Neutrophil (primary cell): ENCODE results near the gene KPNB1.
A peak's percentile ranks its signal among the peaks of the same experiment; 100 is the strongest.

ENCODE experiments used
- H3K27ac ChIP-seq: fragments of 200-600 bp; sonication (generic); 2 replicates; pipeline ENCODE4 v1.5.1; 2016; ENCODE audit warnings: mild to moderate bottlenecking, moderate library complexity
- H3K27me3 ChIP-seq: fragments of 200-600 bp; sonication (generic); 2 replicates; pipeline ENCODE4 v1.6.0; 2016; ENCODE audit warnings: mild to moderate bottlenecking
- H3K36me3 ChIP-seq: fragments of 200-600 bp; sonication (generic); 2 replicates; pipeline ENCODE4 v1.5.1; 2017
- H3K4me1 ChIP-seq, 2 experiments: fragments of 200-600 bp in 1 of 2; sonication (generic) in 1 of 2; 1 replicate in 1 of 2; 2 replicates in 1 of 2; pipeline versions ENCODE4 v1.5.1 to v1.6.1; 2013 to 2016; ENCODE audit warnings: low read depth in 1 of 2, low read length in 1 of 2, mild to moderate bottlenecking in 1 of 2, moderate library complexity in 1 of 2; ENCODE audit not compliant: control insufficient read depth in 1 of 2, insufficient read depth in 1 of 2
- H3K4me3 ChIP-seq, 2 experiments: fragments of 200-600 bp in 1 of 2; sonication (generic) in 1 of 2; 1 replicate in 1 of 2; 2 replicates in 1 of 2; pipeline ENCODE4 v1.5.1; 2013 to 2016; ENCODE audit warnings: low read depth in 1 of 2, low read length in 1 of 2, mild to moderate bottlenecking in 1 of 2, moderate library complexity in 1 of 2
- H3K9me3 ChIP-seq: fragments of 200-600 bp; sonication (generic); 2 replicates; pipeline ENCODE4 v1.5.1; 2016
- TF ChIP-seq, protein P1 (sequence below): fragments of 200-600 bp; sonication (generic); IDR thresholded peaks from 2 replicates; pipeline ENCODE4 v1.5.1; 2016; ENCODE audit warnings: antibody characterized with exemption

Gene KPNB1

DNA sequence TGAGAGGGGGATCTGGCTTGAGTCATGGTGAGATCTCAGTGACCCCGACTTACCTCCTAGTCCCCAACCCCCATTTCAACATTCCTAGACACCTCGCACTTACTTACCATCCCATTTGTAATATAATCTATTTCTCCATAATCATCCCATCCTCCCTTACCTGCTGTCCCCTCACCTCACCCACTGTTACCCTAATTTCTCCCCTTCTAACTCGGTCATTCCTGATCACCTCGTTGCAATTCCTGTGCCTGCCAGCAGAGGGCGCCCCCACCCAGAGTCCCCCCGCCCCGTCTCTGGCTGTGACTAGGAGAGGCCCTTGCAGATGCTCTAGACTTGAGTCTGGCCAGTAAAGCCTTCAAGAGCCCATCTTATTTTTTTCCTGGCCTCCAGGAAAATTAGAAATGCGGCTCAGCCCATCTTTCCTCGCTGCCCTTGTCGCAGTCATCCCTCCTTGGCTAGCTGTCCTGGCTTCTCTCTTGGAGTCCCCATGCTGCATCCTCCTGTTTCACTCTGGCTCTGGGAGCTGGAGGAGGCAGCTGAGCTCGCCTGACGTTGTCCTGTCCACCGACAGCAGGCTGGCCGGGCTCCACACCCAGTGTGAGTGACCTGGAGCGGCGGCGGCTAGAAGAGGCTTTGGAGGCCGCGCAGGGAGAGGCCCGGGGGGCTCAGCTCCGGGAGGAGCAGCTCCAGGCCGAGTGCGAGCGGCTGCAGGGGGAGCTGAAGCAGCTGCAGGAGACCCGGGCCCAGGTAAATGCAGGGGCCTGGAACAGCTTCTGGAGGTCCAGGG is 49.2 kb downstream of the KPNB1 start:
- Histone ChIP-seq H3K27me3 (no peaks in the 10 kb centered on the region), H3K36me3 (peaks cover 44% of the 10 kb centered on the region), H3K4me3 (no peak overlapping the region), H3K9me3 (no peaks in the 10 kb centered on the region), H3K27ac (no peak overlapping the region), H3K4me1 (peaks cover 33 to 37% of the 10 kb centered on the region in 2 experiments)
- TF ChIP-seq, protein P1, sequence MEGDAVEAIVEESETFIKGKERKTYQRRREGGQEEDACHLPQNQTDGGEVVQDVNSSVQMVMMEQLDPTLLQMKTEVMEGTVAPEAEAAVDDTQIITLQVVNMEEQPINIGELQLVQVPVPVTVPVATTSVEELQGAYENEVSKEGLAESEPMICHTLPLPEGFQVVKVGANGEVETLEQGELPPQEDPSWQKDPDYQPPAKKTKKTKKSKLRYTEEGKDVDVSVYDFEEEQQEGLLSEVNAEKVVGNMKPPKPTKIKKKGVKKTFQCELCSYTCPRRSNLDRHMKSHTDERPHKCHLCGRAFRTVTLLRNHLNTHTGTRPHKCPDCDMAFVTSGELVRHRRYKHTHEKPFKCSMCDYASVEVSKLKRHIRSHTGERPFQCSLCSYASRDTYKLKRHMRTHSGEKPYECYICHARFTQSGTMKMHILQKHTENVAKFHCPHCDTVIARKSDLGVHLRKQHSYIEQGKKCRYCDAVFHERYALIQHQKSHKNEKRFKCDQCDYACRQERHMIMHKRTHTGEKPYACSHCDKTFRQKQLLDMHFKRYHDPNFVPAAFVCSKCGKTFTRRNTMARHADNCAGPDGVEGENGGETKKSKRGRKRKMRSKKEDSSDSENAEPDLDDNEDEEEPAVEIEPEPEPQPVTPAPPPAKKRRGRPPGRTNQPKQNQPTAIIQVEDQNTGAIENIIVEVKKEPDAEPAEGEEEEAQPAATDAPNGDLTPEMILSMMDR = peak; percentile 95

DNA sequence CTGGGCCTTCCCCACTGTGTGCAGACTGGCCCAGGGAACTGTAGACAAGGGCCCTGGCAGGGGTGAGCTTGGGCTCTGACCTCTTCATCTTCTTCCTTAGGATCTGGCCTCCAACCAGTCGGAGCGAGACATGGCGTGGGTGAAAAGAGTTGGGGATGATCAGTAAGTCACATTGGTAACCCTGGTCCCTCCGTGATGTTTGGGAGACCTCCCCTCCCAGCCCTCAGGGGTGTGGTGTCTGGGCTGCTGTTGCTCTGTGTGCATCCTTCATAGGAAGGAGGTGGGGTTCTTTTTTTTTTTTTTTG is 49.8 kb downstream of the KPNB1 start:
- H3K27me3 ChIP-seq = no peaks in the 10 kb centered on the region
- H3K9me3 ChIP-seq = no peaks in the 10 kb centered on the region
- H3K4me3 ChIP-seq = no peak overlapping the region
- TF ChIP-seq, protein P1 = no peak
- H3K4me1 ChIP-seq = peaks cover 39 to 42% of the 10 kb centered on the region in 2 experiments
- peaks cover 44% of the 10 kb centered on the region for H3K36me3 ChIP-seq
- H3K27ac ChIP-seq = no peak overlapping the region

- peaks cover 44% of the 10 kb centered on the region for H3K36me3 ChIP-seq
- peaks cover 4% of the 10 kb centered on the region for H3K27me3 ChIP-seq
- H3K4me3 ChIP-seq = no peak overlapping the region
- H3K4me1 ChIP-seq = peaks cover 33 to 44% of the 10 kb centered on the region in 2 experiments
- TF ChIP-seq, protein P1 = no peak
- H3K27ac ChIP-seq = no peak overlapping the region
- H3K9me3 ChIP-seq = no peaks in the 10 kb centered on the region
Measured at GRCh38 chr17:47700471-47701449, 51.0 kb downstream of the KPNB1 start.

- H3K27me3 ChIP-seq = peaks cover 11% of the 10 kb centered on the region
- H3K4me1 ChIP-seq = peaks cover 30 to 46% of the 10 kb centered on the region in 2 experiments
- H3K4me3 ChIP-seq = no peak overlapping the region
Measured at GRCh38 chr17:47701608-47702007, 51.9 kb downstream of the KPNB1 start.

GRCh38 chr17:47702391-47702995 is 52.8 kb downstream of the KPNB1 start:
- peaks cover 11% of the 10 kb centered on the region for H3K27me3 ChIP-seq
- H3K27ac ChIP-seq = no peak overlapping the region

More at GRCh38 chr17:47701608-47702007, 51.9 kb downstream of the KPNB1 start:
- H3K9me3 ChIP-seq = no peaks in the 10 kb centered on the region
- TF ChIP-seq, protein P1 = no peak
- no peak overlapping the region for H3K27ac ChIP-seq
- peaks cover 43% of the 10 kb centered on the region for H3K36me3 ChIP-seq

More at GRCh38 chr17:47702391-47702995, 52.8 kb downstream of the KPNB1 start:
- H3K9me3 ChIP-seq = no peaks in the 10 kb centered on the region
- TF ChIP-seq, protein P1 = no peak
- peak overlapping the region in 1 of 2 experiments; percentile 46 for H3K4me3 ChIP-seq
- peaks cover 31 to 55% of the 10 kb centered on the region in 2 experiments for H3K4me1 ChIP-seq
- peaks cover 34% of the 10 kb centered on the region for H3K36me3 ChIP-seq
